ENCODE measurements around the gene SERHL2.
"Not testable (repeated sequence)": the region's sequence is repeated elsewhere in the genome, so short reads cannot be mapped to it uniquely, and the experiment has no call there.

- TF ChIP-seq POLR2AphosphoS5 (IDR thresholded peaks at IDR 0.05; ENCODE audit: insufficient read depth in 1 of 2, low read depth in 1 of 2); POLR2A (IDR thresholded peaks at IDR 0.05): not testable (repeated sequence)
Observed at GRCh38 chr22:42548126-42548525, 5.6 kb upstream of the SERHL2 start.

Data from vagina (tissue), 2 donors.